ENCODE measurements around the gene EYS. TPM values are rescaled to one million over a fixed set of nuclear protein-coding genes. Genes with fewer than 3 reads are reported as not detected.
"Not testable (repeated sequence)": the region's sequence is repeated elsewhere in the genome, so short reads cannot be mapped to it uniquely, and the experiment has no call there.

EYS gene
- total RNA-seq, 1 donor from 2014 or later = not detected

- ATAC-seq (no peak), DNase-seq (ENCODE audit: missing footprints) (no peak)
- intact Hi-C loops (cut with DNase I) = no loop called here
Observed at GRCh38 chr6:65524232-65524631, 182.8 kb downstream of the EYS start.

- DNase-seq (ENCODE audit: missing footprints) = no peak
- ATAC-seq = no peak
- intact Hi-C loops (cut with DNase I) = no loop called here
Observed at GRCh38 chr6:65505736-65506135, 201.3 kb downstream of the EYS start.

- no peak for ATAC-seq
Observed at GRCh38 chr6:65501045-65501444, 206.0 kb downstream of the EYS start.

GRCh38 chr6:65483652-65484051, 223.4 kb downstream of the EYS start:
- ATAC-seq; intact Hi-C loops (cut with DNase I); DNase-seq (ENCODE audit: missing footprints): not testable (repeated sequence)

More at GRCh38 chr6:65501045-65501444, 206.0 kb downstream of the EYS start:
- intact Hi-C loops (cut with DNase I) = no loop called here
- DNase-seq (ENCODE audit: missing footprints) = no peak

- DNase-seq (ENCODE audit: missing footprints) = no peak
- intact Hi-C loops (cut with DNase I) = no loop called here
- no peak for ATAC-seq
Observed at GRCh38 chr6:65469650-65470049, 237.4 kb downstream of the EYS start.

- DNase-seq (ENCODE audit: missing footprints) (no peak), ATAC-seq (no peak)
- intact Hi-C loops (cut with DNase I) = no loop called here
Observed at GRCh38 chr6:65468307-65468706, 238.7 kb downstream of the EYS start.

GRCh38 chr6:65461121-65461520, 245.9 kb downstream of the EYS start:
- intact Hi-C loops (cut with DNase I) = no loop called here
- DNase-seq (ENCODE audit: missing footprints) (no peak), ATAC-seq (no peak)

- no peak for DNase-seq (ENCODE audit: missing footprints)
- intact Hi-C loops (cut with DNase I) = no loop called here
- no peak for ATAC-seq
Observed at GRCh38 chr6:65452333-65452732, 254.7 kb downstream of the EYS start.

- ATAC-seq (no peak), DNase-seq (ENCODE audit: missing footprints) (no peak)
- intact Hi-C loops (cut with DNase I) = no loop called here
Observed at GRCh38 chr6:65450451-65450850, 256.6 kb downstream of the EYS start.

- intact Hi-C loops (cut with DNase I) = no loop called here
- DNase-seq (ENCODE audit: missing footprints) (no peak), ATAC-seq (no peak)
Observed at GRCh38 chr6:65449926-65450325, 257.1 kb downstream of the EYS start.

GRCh38 chr6:65448866-65449265, 258.2 kb downstream of the EYS start:
- intact Hi-C loops (cut with DNase I) = no loop called here
- ATAC-seq (no peak), DNase-seq (ENCODE audit: missing footprints) (no peak)

GRCh38 chr6:65436281-65436680, 270.7 kb downstream of the EYS start:
- ATAC-seq = no peak
- intact Hi-C loops (cut with DNase I) = no loop called here

GRCh38 chr6:65416621-65417020, 290.4 kb downstream of the EYS start:
- DNase-seq (ENCODE audit: missing footprints) (no peak), ATAC-seq (no peak)
- intact Hi-C loops (cut with DNase I) = no loop called here

More at GRCh38 chr6:65436281-65436680, 270.7 kb downstream of the EYS start:
- no peak for DNase-seq (ENCODE audit: missing footprints)

- no peak for DNase-seq (ENCODE audit: missing footprints)
- no peak for ATAC-seq
- intact Hi-C loops (cut with DNase I) = no loop called here
Observed at GRCh38 chr6:65410309-65410708, 296.7 kb downstream of the EYS start.

- ATAC-seq (no peak), DNase-seq (ENCODE audit: missing footprints) (no peak)
- intact Hi-C loops (cut with DNase I) = no loop called here
Observed at GRCh38 chr6:65402564-65402963, 304.5 kb downstream of the EYS start.

- DNase-seq (ENCODE audit: missing footprints) (no peak), ATAC-seq (no peak)
- intact Hi-C loops (cut with DNase I) = no loop called here
Observed at GRCh38 chr6:65399355-65400084, 307.5 kb downstream of the EYS start.

- intact Hi-C loops (cut with DNase I) = no loop called here
- DNase-seq (ENCODE audit: missing footprints) (no peak), ATAC-seq (no peak)
Observed at GRCh38 chr6:65398851-65399250, 308.2 kb downstream of the EYS start.

GRCh38 chr6:65350530-65350929, 356.5 kb downstream of the EYS start:
- intact Hi-C loops (cut with DNase I) = no loop called here
- DNase-seq (ENCODE audit: missing footprints) = no peak
- no peak for ATAC-seq

- ATAC-seq; DNase-seq (ENCODE audit: missing footprints); intact Hi-C loops (cut with DNase I): not testable (repeated sequence)
Observed at GRCh38 chr6:65302655-65303054, 404.4 kb downstream of the EYS start.

- intact Hi-C loops (cut with DNase I) = no loop called here
- DNase-seq (ENCODE audit: missing footprints) = no peak
- no peak for ATAC-seq
Observed at GRCh38 chr6:65299236-65299635, 407.8 kb downstream of the EYS start.

- DNase-seq (ENCODE audit: missing footprints) = no peak
- intact Hi-C loops (cut with DNase I) = no loop called here
- ATAC-seq = no peak
Observed at GRCh38 chr6:65295812-65296211, 411.2 kb downstream of the EYS start.
